ENCODE results near the gene DRC7. TPM values are rescaled to one million over a fixed set of nuclear protein-coding genes. Genes with fewer than 3 reads are reported as not detected.

DRC7 gene
- total RNA-seq, 1 donor from 2014 or later = not detected

DNA sequence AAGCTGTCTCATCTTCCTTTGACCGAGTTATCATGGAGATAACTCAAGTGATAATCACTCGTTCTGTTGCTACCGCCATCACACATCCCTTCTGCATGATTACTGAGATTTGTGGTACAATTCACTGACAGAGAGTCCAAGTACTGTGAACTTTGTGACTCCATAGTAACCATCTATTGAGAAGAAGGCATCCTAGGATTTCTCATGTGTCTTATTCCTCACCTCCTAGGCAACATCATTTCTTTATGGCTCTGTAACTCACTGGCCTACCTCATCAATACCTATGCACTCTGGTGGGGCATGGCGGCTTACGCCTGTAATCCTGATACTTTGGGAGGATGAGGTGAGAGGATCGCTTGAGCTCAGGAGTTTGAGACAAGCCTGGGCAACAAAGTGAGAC, 19.4 kb downstream of the DRC7 start:
- Histone ChIP-seq H3K4me1 (no peaks in the 10 kb centered on the region), H3K36me3 (no peaks in the 10 kb centered on the region), H3K9me3 (no peaks in the 10 kb centered on the region), H3K4me3 (no peak overlapping the region), H3K27ac (no peak overlapping the region), H3K27me3 (no peaks in the 10 kb centered on the region)
- no peak for TF ChIP-seq POLR2A (IDR thresholded peaks at IDR 0.05)
- no peak for TF ChIP-seq POLR2AphosphoS5 (IDR thresholded peaks at IDR 0.05; ENCODE audit: insufficient read depth in 1 of 2, low read depth in 1 of 2)
- TF ChIP-seq, protein P1, sequence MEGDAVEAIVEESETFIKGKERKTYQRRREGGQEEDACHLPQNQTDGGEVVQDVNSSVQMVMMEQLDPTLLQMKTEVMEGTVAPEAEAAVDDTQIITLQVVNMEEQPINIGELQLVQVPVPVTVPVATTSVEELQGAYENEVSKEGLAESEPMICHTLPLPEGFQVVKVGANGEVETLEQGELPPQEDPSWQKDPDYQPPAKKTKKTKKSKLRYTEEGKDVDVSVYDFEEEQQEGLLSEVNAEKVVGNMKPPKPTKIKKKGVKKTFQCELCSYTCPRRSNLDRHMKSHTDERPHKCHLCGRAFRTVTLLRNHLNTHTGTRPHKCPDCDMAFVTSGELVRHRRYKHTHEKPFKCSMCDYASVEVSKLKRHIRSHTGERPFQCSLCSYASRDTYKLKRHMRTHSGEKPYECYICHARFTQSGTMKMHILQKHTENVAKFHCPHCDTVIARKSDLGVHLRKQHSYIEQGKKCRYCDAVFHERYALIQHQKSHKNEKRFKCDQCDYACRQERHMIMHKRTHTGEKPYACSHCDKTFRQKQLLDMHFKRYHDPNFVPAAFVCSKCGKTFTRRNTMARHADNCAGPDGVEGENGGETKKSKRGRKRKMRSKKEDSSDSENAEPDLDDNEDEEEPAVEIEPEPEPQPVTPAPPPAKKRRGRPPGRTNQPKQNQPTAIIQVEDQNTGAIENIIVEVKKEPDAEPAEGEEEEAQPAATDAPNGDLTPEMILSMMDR (IDR thresholded peaks at IDR 0.05) = no peak
- DNase-seq (ENCODE audit: extremely low spot score in 2 of 2) = no peak
- intact Hi-C loops (cut with DNase I) = no loop called here

DNA sequence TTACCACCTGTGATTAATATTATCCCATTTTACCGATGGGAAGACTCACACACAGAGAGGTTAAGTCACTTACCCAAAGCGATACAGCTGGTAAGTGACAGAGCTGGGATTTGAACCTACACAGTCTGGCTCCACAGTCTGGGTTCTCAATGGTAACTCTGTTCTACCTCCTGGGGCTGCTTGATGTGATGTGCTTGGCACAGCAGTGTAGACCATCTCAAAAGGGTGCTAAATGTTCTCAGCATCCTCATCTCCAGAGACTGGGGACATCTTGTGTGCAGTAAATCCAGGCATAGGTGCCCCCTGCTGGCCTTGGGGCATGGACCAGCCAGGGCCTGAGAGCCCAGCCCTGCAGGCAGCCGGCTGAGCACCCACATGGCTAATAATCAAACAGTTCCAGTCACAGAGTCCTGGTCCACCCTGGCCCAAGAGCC, 25.6 kb downstream of the DRC7 start:
- no peaks in the 10 kb centered on the region for H3K4me1 ChIP-seq
- H3K36me3 ChIP-seq = no peaks in the 10 kb centered on the region
- H3K9me3 ChIP-seq = no peaks in the 10 kb centered on the region
- no peak for DNase-seq (ENCODE audit: extremely low spot score in 2 of 2)
- no peak overlapping the region for H3K27ac ChIP-seq
- no peaks in the 10 kb centered on the region for H3K27me3 ChIP-seq
- intact Hi-C loops (cut with DNase I) = no loop called here
- no peak for TF ChIP-seq POLR2A (IDR thresholded peaks at IDR 0.05)
- TF ChIP-seq, protein P1 (IDR thresholded peaks at IDR 0.05) = peak in 1 of 3 experiments; percentile 11
- no peak for TF ChIP-seq POLR2AphosphoS5 (IDR thresholded peaks at IDR 0.05; ENCODE audit: insufficient read depth in 1 of 2, low read depth in 1 of 2)
- H3K4me3 ChIP-seq = no peak overlapping the region

DNA sequence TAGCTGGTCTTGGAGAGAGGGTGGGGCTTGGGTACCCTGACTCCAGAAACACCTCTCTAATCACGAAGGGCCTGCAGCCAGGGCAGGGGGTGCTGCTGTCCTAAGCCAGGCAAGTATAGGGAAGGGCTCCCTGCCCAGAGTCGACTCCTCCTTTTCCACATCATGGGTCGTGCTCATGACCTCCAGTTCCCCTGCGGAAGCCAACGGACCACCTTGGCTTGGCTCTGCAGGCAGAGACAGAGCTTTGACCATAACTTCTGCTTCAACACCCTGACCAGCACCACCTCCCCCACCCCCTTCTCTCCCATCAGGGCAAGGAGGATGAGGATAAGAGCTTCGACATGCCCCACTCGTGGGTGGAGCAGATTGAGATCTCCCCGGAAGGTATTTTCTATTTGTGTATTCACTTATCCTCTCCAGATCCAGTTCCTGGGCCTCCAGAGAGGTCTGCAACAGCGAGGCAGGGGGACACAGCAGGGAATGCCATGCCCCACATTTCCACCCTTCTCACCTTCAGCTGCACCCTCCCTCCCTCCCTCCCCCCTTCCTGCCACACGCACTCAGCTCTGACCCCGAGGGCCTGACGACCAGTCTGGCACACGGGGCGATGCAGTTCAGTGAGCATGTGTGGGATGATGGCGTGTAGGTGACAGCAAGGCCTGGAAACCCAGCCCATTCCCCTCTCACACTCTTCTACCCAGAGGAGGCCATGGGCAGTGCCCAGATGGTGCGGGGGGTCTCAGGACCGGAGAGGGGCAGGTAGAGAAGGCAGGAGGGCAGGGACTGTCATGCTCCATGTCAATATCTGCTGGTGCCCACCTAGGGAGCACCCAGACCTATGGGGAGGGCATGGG, 27.0 kb downstream of the DRC7 start:
- TF ChIP-seq, protein P1 (IDR thresholded peaks at IDR 0.05) = no peak
- TF ChIP-seq POLR2A (IDR thresholded peaks at IDR 0.05) = no peak
- no peak for TF ChIP-seq POLR2AphosphoS5 (IDR thresholded peaks at IDR 0.05; ENCODE audit: insufficient read depth in 1 of 2, low read depth in 1 of 2)
- intact Hi-C loops (cut with DNase I) = no loop called here
- Histone ChIP-seq H3K9me3 (no peaks in the 10 kb centered on the region), H3K36me3 (no peaks in the 10 kb centered on the region), H3K27me3 (no peaks in the 10 kb centered on the region), H3K4me1 (no peaks in the 10 kb centered on the region), H3K27ac (no peak overlapping the region), H3K4me3 (no peak overlapping the region)
- no peak for DNase-seq (ENCODE audit: extremely low spot score in 2 of 2)

DNA sequence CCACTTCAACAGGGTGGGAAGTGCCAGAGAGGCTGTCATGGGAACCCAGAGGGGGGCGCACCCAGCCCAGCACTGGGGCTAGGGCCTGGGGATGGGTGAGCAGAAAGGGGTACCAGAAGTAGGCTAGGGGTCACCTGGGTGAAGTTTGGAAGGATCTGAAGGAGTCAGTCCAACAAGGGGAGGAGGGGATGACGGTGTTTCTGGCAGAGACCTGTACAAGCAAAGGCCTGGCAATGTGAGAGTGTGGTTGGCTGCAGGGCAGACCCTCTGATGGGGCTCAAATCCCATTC, 27.5 kb downstream of the DRC7 start:
- H3K4me3 ChIP-seq = no peak overlapping the region
- intact Hi-C loops (cut with DNase I) = no loop called here
- no peaks in the 10 kb centered on the region for H3K9me3 ChIP-seq
- H3K4me1 ChIP-seq = no peaks in the 10 kb centered on the region
- H3K27ac ChIP-seq = no peak overlapping the region
- H3K27me3 ChIP-seq = no peaks in the 10 kb centered on the region
- no peak for DNase-seq (ENCODE audit: extremely low spot score in 2 of 2)
- TF ChIP-seq POLR2AphosphoS5 (IDR thresholded peaks at IDR 0.05; ENCODE audit: insufficient read depth in 1 of 2, low read depth in 1 of 2) = no peak
- TF ChIP-seq, protein P1 (IDR thresholded peaks at IDR 0.05) = no peak
- no peak for TF ChIP-seq POLR2A (IDR thresholded peaks at IDR 0.05)
- H3K36me3 ChIP-seq = no peaks in the 10 kb centered on the region

DNA sequence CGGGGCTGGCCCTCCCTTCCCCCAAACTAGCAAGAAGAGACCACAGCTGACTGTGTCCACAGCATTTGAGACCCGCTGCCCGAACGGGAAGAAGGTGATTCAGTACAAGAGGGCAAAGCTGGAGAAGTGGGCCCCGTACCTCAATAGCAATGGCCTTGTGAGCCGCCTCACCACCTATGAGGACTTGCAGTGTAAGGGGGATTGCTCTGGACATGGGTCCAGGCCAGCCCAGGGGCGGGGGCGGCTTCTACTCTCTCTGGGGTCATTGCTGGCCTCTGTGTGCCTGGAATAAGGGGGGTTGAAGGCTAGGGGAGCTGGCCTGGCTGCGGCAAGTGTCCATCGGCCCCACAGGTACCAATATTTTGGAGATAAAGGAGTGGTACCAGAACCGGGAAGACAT, 28.0 kb downstream of the DRC7 start:
- Histone ChIP-seq H3K4me1 (no peaks in the 10 kb centered on the region), H3K36me3 (no peaks in the 10 kb centered on the region), H3K27me3 (no peaks in the 10 kb centered on the region), H3K9me3 (no peaks in the 10 kb centered on the region), H3K4me3 (no peak overlapping the region), H3K27ac (no peak overlapping the region)
- TF ChIP-seq, protein P1 (IDR thresholded peaks at IDR 0.05) = no peak
- TF ChIP-seq POLR2AphosphoS5 (IDR thresholded peaks at IDR 0.05; ENCODE audit: insufficient read depth in 1 of 2, low read depth in 1 of 2) (no peak), POLR2A (IDR thresholded peaks at IDR 0.05) (no peak)
- intact Hi-C loops (cut with DNase I) = no loop called here
- DNase-seq (ENCODE audit: extremely low spot score in 2 of 2) = no peak
